ENCODE measurements around the gene C19orf33. TPM values are rescaled to one million over a fixed set of nuclear protein-coding genes. Genes with fewer than 3 reads are reported as not detected.

Gene C19orf33
- total and polyA plus RNA-seq, 2 of the 8 experiments (the other 6 are each of a cell fraction or from before 2014, with no cell fraction given), result 6.0 to 36.0 TPM

- no peak overlapping the region for H2BK12ac ChIP-seq (ENCODE audit: low read depth, low read length)
- no peaks in the 10 kb centered on the region; a peak in 1 of 7 replicates for H3K27me3 ChIP-seq (replicated peaks in 1 of 4; ENCODE audit: control insufficient read depth in 3 of 4, extremely low read depth in 1 of 4, insufficient read depth in 3 of 4, low read length in 3 of 4)
- no peak overlapping the region for H3K14ac ChIP-seq (ENCODE audit: insufficient read length)
- no peak overlapping the region for H2BK120ac ChIP-seq (replicated peaks; ENCODE audit: low read depth, low read length)
- peaks cover 12% of the 10 kb centered on the region; the same call in 1 of the 2 replicates for H3K23me2 ChIP-seq (ENCODE audit: low read depth, low read length)
- H4K5ac ChIP-seq (ENCODE audit: insufficient read length, low read depth, low read length), result no peak overlapping the region
- POLR2A ChIA-PET (ENCODE audit: partially characterized antibody), result interaction anchor here (0.9 to 1.2 kb wide), 2 partner anchors 12 to 91 kb away, joined by 3 read pairs; partner anchors contain the start of gene KCNK6
- H3K18ac ChIP-seq (ENCODE audit: extremely low read depth, low read length), result no peak overlapping the region
- H2BK15ac ChIP-seq (ENCODE audit: low read length), result no peak overlapping the region
- H3K4me1 ChIP-seq (replicated peaks in 1 of 4; ENCODE audit: control insufficient read depth in 3 of 4, insufficient read depth in 4 of 4, low read length in 3 of 4), result peaks cover 0 to 14% (median 4%) of the 10 kb centered on the region in 4 experiments; a peak in 4 of 7 replicates
- H4K8ac ChIP-seq (ENCODE audit: extremely low read depth, insufficient read depth, low read length), result no peak overlapping the region
- no peaks in the 10 kb centered on the region for H3K9me3 ChIP-seq (ENCODE audit: insufficient read depth in 2 of 2, low read depth in 1 of 2, low read length in 1 of 2)
- no peak overlapping the region for H3K56ac ChIP-seq (replicated peaks; ENCODE audit: insufficient read length, low read depth, low read length)
- no peak overlapping the region for H2AK5ac ChIP-seq (ENCODE audit: low read depth, low read length)
- H3K36me3 ChIP-seq (ENCODE audit: control insufficient read depth in 2 of 4, insufficient read depth in 4 of 4, low read length in 3 of 4), result peaks cover 0 to 18% (median 9%) of the 10 kb centered on the region in 4 experiments; a peak in 5 of 8 replicates
- H3K79me1 ChIP-seq (ENCODE audit: low read depth, low read length), result peaks cover 8% of the 10 kb centered on the region
- no peak overlapping the region for H3K23ac ChIP-seq (ENCODE audit: insufficient read length)
- WGBS, 2 experiments (ENCODE audit: extremely low coverage in 1 of 2, insufficient coverage in 1 of 2, insufficient read length in 1 of 2, insufficient replicate concordance in 2 of 2, low coverage in 1 of 2, low lambda C conversion rate in 2 of 2, missing lambda C conversion rate in 1 of 2), result 86% methylated on average over 4 of the region's 4 CpGs; no CpG with 5 or more reads in 1 of the 2 experiments
- H3K4me3 ChIP-seq (ENCODE audit: extremely low read depth in 1 of 4, insufficient read depth in 2 of 4, low read depth in 3 of 4, low read length in 4 of 4), result no peak overlapping the region
- no peak overlapping the region for H3K27ac ChIP-seq (ENCODE audit: low read depth, low read length)
- peaks cover 0 to 8% of the 10 kb centered on the region in 2 experiments; a peak in 1 of 4 replicates for H3K79me2 ChIP-seq (ENCODE audit: control insufficient read depth in 1 of 2, insufficient read depth in 2 of 2, low read length in 2 of 2)
- FAIRE-seq, result no peak
- H2AFZ ChIP-seq (ENCODE audit: low read length), result no peak overlapping the region
- no peak overlapping the region for H2BK20ac ChIP-seq (ENCODE audit: low read length)
- no peak for DNase-seq (ENCODE audit: low read depth in 1 of 2, low spot score in 2 of 2)
- H4K20me1 ChIP-seq (replicated peaks in 1 of 2; ENCODE audit: control insufficient read depth in 1 of 2, insufficient read depth in 2 of 2, low read length in 2 of 2), result peaks cover 4 to 16% of the 10 kb centered on the region in 2 experiments
- TF ChIP-seq, protein P1, sequence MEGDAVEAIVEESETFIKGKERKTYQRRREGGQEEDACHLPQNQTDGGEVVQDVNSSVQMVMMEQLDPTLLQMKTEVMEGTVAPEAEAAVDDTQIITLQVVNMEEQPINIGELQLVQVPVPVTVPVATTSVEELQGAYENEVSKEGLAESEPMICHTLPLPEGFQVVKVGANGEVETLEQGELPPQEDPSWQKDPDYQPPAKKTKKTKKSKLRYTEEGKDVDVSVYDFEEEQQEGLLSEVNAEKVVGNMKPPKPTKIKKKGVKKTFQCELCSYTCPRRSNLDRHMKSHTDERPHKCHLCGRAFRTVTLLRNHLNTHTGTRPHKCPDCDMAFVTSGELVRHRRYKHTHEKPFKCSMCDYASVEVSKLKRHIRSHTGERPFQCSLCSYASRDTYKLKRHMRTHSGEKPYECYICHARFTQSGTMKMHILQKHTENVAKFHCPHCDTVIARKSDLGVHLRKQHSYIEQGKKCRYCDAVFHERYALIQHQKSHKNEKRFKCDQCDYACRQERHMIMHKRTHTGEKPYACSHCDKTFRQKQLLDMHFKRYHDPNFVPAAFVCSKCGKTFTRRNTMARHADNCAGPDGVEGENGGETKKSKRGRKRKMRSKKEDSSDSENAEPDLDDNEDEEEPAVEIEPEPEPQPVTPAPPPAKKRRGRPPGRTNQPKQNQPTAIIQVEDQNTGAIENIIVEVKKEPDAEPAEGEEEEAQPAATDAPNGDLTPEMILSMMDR (IDR thresholded peaks at IDR 0.05; ENCODE audit: control extremely low read depth in 1 of 3, insufficient read depth in 1 of 3, low read depth in 1 of 3, low read length in 3 of 3), result no peak
- TF ChIP-seq SAP30 (IDR thresholded peaks at IDR 0.05; ENCODE audit: insufficient read depth, insufficient replicate concordance, low read length) (no peak), RNF2 (IDR thresholded peaks at IDR 0.05; ENCODE audit: borderline replicate concordance, low read depth, low read length, missing control alignments, poor library complexity, severe bottlenecking) (no peak), SP2 (IDR thresholded peaks at IDR 0.05; ENCODE audit: low read length) (no peak), E2F6 (IDR thresholded peaks at IDR 0.05) (no peak)
- H2BK5ac ChIP-seq (ENCODE audit: low read depth, low read length), result no peak overlapping the region
- H4K91ac ChIP-seq (replicated peaks; ENCODE audit: insufficient read length, low read length), result no peak overlapping the region
- H3K4ac ChIP-seq (replicated peaks; ENCODE audit: insufficient read length, low read depth, low read length), result no peak overlapping the region
- H3K9ac ChIP-seq (replicated peaks in 1 of 4; ENCODE audit: extremely low read depth in 1 of 4, low read depth in 3 of 4, low read length in 3 of 4), result no peak overlapping the region
- no peak overlapping the region for H3K4me2 ChIP-seq (ENCODE audit: insufficient read depth in 1 of 2, low read depth in 2 of 2, low read length in 2 of 2)
- CTCF ChIA-PET (ENCODE audit: partially characterized antibody), result interaction anchor here (0.7 to 1.5 kb wide), 7 partner anchors 28 to 82 kb away, joined by 3 to 4 read pairs (median 3); partner anchors contain the start of gene CATSPERG
Measured at GRCh38 chr19:38307076-38307475, 3.0 kb downstream of the C19orf33 start.

All from H1 (cell line).